NCI-H510A (cell line): Measurements from ENCODE around the gene ERC2.
A peak's percentile ranks its signal among the peaks of the same experiment; 100 is the strongest.

Experiments used
- DNase-seq: peaks from one replicate; lab custom pipeline; 2025; lab: John Stamatoyannopoulos, UW

Gene ERC2

GRCh38 chr3:55984626-55985025, 483.6 kb downstream of the ERC2 start:
- no peak for DNase-seq

DNA sequence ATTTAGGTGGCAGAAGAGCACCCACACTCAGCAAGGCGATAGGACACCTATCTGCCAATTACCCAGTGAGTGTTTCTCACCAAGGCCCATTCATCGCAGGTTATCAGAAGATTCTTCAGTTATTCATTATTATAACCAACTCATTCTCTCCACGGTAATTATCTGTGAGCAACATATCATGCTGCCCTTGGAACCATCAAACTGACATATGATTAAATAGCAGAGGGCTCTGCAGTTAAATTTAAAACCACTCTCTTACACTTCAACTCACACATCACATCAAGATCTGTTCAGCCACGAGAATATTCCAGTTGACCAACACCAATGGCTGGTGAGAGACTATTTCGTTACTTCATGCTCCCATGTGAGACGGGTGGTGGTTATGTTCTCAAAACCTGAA, 489.3 kb downstream of the ERC2 start:
- no peak for DNase-seq

GRCh38 chr3:55974421-55975165, 493.7 kb downstream of the ERC2 start:
- DNase-seq, result no peak

- DNase-seq, result no peak
These were observed 498.6 kb downstream of the ERC2 start for GRCh38 chr3:55969634-55970033.

GRCh38 chr3:55968331-55968730, 499.9 kb downstream of the ERC2 start:
- no peak for DNase-seq

- no peak for DNase-seq
These were observed 501.7 kb downstream of the ERC2 start for GRCh38 chr3:55966566-55966965.

GRCh38 chr3:55965776-55966175, 502.5 kb downstream of the ERC2 start:
- no peak for DNase-seq

DNA sequence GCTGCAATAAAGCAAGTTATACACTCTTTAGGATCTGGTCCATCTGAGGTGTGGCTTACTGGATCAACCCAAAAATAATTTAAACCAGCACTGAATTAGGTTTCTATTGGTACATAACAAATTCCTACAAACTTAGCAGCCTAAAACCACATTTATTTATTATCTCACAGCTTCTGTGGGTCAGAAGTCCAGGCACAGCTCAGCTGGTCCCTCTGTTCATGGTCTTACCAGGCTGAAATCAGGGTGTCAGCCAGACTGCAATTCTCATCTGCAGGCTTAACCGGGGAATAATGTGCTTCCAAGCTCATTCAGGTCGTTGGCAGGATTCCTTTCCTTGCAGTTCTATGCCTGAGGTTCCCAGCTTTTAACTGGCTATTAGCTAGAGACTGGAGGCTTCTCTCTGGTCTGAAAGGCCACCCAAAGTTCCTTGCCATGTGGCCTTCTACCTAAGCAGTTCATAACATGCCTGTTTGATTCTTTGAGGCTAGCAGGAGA, 503.7 kb downstream of the ERC2 start:
- DNase-seq, result no peak

GRCh38 chr3:55963601-55964000, 504.7 kb downstream of the ERC2 start:
- no peak for DNase-seq

DNA sequence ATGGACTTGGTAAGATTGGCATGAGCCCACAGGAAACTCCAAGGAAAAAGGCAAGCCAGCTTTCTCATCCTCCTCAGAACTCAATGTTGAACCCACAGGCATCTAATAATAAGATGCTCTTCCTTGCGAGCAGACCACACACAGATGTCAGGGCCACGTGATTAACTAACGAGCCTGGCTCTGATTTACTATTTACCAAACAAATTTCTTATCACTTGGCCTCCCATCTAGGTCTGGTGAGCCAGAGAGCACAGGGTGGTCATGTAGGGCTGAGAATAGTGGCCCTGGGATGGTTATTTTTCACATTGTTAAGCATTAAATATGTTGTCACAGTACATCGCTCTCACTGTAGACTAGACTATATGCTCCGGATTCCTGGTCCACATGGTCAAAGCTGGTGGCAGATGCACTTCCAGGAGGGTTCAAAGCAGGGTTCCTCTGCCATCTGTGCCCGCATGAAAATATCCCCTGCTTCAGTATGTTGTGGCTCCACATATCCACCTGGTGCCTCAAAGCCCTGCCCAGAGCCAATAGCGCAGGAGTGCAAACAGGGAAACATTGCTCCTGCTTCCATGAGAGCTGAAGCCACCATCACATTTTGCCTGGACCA, 508.7 kb downstream of the ERC2 start:
- DNase-seq, result no peak

- DNase-seq, result no peak
These were observed 509.7 kb downstream of the ERC2 start for GRCh38 chr3:55958605-55959004.

DNA sequence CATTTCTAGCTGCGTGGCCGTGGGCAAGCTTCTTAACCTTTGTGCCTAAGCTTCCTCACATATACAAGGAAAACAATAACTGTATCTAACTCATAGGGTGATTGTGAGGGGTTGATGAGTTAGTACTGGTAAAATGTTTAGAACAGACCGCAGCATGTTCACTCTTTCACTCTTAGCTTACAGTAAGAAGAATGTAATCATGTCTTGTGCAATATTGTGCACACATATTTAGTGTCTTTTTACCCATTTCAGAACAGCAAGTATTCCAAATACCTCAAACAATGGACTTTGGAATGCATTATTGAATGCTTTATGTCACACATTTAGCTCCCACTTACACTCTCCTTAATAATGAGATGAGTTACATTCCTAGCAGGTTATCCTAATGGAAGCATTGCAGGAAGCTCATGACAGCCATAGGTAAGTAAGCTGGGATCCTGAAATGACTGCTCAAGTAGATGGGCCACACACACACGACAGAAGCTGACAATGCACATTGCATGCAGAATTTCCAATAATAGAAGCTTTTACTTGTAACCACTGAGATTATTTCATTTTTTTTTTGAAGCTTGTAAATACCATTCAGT, 512.3 kb downstream of the ERC2 start:
- no peak for DNase-seq

- no peak for DNase-seq
These were observed 516.9 kb downstream of the ERC2 start for GRCh38 chr3:55951388-55951787.

- DNase-seq, result no peak
These were observed 520.9 kb downstream of the ERC2 start for GRCh38 chr3:55947406-55947805.

GRCh38 chr3:55946574-55947160, 521.6 kb downstream of the ERC2 start:
- no peak for DNase-seq

GRCh38 chr3:55942868-55943267, 525.4 kb downstream of the ERC2 start:
- no peak for DNase-seq

- no peak for DNase-seq
These were observed 529.0 kb downstream of the ERC2 start for GRCh38 chr3:55939287-55939686.

DNA sequence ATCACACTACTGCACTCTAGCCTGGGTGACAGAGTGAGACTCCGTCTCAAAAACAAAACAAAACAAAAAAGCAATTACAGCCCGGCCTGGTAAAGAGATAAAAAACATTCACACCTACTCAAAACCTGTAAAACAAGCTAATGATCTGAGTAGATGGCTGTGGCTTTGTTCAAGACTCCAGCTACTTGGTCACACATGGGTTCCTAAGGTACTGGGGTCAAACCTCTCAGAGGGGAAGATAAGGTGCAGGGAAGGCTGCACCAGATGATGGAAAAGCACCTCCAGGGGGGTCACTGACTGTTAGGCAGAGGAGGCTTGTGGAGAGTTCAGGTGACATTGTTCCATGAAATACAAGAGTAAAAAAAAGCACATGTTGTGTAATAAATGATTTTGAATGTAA, 531.0 kb downstream of the ERC2 start:
- DNase-seq, result no peak

GRCh38 chr3:55936549-55937052, 531.7 kb downstream of the ERC2 start:
- DNase-seq, result no peak

- peak; percentile 40 for DNase-seq
These were observed 533.0 kb downstream of the ERC2 start for GRCh38 chr3:55935241-55935640.

- DNase-seq, result no peak
These were observed 533.5 kb downstream of the ERC2 start for GRCh38 chr3:55934771-55935170.

- DNase-seq, result no peak
These were observed 539.0 kb downstream of the ERC2 start for GRCh38 chr3:55929154-55929869.
